ENCODE data around the gene LENG8.

GRCh38 chr19:54455786-54456422 lies 6.9 kb downstream of the LENG8 start:
- TF ChIP-seq CTCF (IDR thresholded peaks at IDR 0.05; ENCODE audit: insufficient read depth, low read depth, low read length), result no peak
- no peak for TF ChIP-seq EZH2 (IDR thresholded peaks at IDR 0.05; ENCODE audit: insufficient read depth, low read length)

Data from astrocyte (in vitro differentiated cells and primary cell).